ENCODE results near the gene MORN1. TPM values are rescaled to one million over a fixed set of nuclear protein-coding genes. Genes with fewer than 3 reads are reported as not detected.
"Not testable (repeated sequence)": the region's sequence is repeated elsewhere in the genome, so short reads cannot be mapped to it uniquely, and the experiment has no call there.

The MORN1 gene
- total RNA-seq, 1 experiment from 2014 or later = 17.8 TPM

DNA sequence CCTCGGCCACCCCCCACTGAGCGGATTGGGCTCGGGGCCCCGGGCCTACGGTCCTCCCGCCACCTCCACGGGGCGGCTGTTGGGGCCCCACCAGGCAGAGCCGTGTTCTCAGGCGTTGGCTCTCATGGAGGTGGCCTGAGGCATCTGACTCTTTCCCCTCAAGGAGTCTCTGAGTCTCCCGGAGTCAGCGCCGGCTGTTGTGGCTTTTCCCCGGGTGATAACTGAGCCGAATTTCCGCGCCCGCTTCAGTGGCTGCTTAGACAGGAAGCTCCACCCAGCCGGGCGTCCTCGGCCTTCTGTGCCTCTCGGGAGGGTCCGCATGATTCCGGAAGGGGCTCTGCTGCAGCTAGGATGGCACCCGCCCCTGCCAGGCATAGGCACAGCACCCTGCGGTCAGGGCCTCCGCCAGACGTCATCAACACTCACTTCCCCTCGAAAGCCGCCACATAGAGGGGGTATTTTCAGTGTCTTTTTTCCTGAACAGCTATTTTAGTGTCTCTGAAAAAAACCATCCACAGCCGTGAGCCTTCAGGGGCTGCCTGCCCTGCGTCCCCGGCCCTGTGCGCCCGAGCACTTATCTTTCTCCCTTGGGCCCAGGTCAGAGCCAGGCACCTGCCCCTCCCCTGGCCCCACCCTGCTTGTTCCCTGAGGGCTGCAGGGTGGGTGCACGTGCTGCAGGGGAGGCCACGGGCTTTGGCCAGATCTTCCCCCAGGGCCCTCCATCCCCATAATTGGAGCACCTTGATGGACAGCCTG, 90.3 kb downstream of the MORN1 start:
- in situ Hi-C loops (cut with HindIII; ENCODE audit: low pct_unique_long_range_greater_than_20kb, low sequenced_read_pairs) = no loop called here
- DNase-seq (ENCODE audit: low read depth, low spot score) = no peak

DNA sequence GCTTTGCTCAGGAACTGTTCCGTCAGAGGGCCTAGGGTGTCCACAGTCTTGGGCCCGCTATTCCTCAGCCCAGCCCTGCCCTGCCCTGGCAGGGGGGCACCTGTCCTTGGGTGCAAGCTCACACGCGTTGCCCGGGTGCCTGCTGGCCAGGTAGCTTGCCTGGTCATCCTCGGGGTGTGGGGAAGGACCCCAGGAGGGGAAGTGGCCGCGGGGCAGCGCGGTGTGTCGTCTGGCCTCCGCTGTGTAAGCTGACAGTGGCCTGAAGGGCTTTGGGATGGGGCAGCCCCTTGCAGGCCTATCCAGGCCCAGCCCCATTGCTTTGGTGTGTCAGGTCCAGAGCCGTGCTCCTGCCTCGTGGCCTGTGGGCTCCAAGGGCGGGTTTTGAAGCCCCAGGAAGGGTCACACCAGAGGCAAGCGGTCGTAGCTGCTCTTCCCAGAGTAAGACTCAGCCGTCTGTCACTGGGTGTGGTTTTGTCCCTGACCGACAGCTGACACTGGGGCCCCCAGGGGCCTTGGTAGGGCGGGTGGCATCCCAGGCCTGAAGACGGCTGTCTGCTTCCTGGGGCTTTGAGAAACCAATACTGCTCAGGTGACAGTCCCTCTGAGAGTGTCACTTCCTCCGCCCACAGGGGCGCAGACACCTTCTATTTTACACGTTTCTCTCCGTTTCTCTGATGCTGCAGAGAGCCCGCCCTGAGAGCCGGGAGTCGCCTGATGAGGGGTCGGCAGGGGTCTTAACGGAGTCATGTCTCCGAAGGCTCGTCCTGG, 91.2 kb downstream of the MORN1 start:
- DNase-seq (ENCODE audit: low read depth, low spot score) = no peak
- in situ Hi-C loops (cut with HindIII; ENCODE audit: low pct_unique_long_range_greater_than_20kb, low sequenced_read_pairs) = no loop called here

DNA sequence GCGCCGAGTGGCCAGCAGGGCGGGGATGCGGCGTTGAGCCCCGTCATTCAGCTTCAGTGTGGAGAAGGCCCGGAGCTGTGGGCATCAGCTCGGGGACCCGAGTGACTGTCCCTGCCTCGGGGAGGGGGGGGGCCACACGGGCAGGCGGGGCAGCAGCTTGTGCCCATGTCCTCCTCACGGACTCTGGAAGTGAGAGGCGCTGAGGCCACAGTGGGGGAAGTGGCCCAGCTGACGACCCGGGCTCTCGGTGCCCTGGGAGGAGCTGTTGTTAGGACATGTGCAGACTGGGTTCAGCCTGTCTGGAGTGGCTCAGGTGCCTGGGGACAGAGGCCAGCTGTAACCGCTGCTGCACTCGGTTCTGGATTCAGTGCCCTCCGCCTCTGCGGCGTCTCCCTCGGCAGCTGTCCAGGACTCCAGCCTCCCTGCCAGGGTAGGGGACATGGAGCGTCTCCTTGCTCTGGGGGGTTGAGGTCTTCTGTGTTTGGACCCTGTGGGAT, 92.2 kb downstream of the MORN1 start:
- DNase-seq (ENCODE audit: low read depth, low spot score) = no peak
- in situ Hi-C loops (cut with HindIII; ENCODE audit: low pct_unique_long_range_greater_than_20kb, low sequenced_read_pairs) = no loop called here

DNA sequence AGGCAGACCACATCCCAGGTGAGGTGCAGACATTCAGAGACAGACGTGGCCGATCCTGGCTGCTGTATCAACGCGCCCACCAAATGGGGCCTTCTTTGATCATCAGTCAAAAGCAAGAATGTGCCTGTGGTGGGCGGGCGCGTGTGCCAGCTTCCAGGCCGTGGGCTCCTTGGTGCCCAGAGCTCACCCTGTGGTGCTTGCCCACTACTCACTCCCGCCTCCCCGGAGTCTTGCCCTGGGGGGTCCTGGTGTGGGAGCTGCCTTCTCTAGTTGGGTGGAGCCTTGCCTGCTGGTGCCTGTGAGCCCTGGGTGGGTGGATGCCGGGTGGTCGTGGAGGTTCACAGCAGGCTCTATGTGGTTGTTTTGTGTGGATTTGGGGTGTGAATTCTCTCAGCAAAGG, 92.7 kb downstream of the MORN1 start:
- DNase-seq (ENCODE audit: low read depth, low spot score) = no peak
- in situ Hi-C loops (cut with HindIII; ENCODE audit: low pct_unique_long_range_greater_than_20kb, low sequenced_read_pairs) = no loop called here

DNA sequence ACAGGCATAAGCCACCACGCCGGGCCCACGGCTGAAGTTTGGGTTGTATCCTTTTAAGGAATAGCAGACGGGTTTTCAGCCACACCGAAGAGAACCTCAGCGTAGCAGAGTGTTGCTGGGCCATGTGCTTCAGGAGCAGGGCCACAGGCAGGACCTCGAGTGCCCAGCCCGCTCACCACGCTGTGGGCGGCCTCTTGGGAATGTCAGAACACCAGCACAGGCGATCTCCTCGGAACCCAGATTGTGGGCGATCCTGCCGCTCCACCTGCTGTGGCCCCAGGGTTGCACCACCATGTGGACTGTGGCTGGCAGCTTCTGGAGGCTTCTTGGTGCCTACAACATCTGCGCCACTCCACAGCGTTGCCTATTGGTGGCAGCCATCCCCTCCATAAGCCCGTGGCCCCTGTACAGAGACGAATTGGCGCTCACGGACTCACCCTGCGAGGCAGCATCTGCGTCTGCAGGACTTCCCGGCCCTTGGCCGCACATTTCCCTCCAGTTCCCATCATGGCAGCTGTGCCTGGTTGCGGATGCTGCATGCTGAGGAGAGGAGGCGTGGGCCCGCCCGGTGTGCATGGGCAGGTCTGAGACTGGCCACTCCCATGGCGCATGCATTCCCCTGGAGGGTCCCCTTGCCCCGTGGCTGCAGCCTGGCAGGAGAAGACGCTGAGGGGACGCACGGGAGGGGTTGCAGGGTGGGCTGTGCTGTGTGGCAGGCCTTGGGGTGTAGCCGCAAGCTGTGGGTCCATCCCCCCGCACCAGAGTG, 93.9 kb downstream of the MORN1 start:
- DNase-seq (ENCODE audit: low read depth, low spot score) = no peak
- in situ Hi-C loops (cut with HindIII; ENCODE audit: low pct_unique_long_range_greater_than_20kb, low sequenced_read_pairs) = no loop called here

DNA sequence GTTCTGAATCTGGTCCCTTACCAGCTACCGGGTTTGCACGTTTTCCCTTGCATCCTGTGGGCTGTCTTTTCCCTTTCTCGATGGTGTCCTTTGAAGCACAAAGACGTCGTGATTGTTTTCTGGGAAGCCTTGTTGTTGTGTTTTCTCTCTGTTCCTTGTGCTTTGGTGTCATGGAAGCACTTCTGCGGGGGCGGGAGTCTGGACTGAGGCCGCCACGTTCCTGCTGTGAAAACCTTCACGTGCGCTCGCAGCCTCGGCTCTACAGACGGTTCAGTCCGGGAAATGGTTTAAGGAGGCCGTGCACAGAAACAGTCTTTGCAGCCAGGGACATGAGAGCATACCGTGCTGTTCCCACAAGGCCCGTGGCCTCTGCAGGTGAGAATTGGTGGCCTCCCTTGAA, 94.7 kb downstream of the MORN1 start:
- no peak for DNase-seq (ENCODE audit: low read depth, low spot score)
- in situ Hi-C loops (cut with HindIII; ENCODE audit: low pct_unique_long_range_greater_than_20kb, low sequenced_read_pairs) = no loop called here

DNA sequence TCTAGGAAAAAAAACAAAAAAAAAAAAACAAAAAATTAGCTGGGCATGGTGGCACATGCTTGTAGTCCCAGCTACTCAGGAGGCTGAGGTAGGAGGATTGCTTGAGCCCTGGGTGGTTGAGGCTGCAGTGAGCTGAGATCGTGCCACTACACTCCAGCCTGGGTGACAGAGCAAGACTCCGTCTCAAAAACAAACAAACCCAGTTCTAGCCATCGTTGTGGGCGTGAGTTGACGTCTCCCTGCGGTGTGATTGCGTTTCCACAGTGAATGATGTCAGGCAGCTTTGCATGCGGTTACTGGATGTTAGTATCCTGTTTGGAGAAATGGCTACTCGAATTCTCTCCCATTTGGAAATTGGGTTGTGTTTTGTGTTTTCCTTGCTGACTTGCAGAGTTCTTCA, 95.1 kb downstream of the MORN1 start:
- in situ Hi-C loops (cut with HindIII; ENCODE audit: low pct_unique_long_range_greater_than_20kb, low sequenced_read_pairs); DNase-seq (ENCODE audit: low read depth, low spot score): not testable (repeated sequence)

DNA sequence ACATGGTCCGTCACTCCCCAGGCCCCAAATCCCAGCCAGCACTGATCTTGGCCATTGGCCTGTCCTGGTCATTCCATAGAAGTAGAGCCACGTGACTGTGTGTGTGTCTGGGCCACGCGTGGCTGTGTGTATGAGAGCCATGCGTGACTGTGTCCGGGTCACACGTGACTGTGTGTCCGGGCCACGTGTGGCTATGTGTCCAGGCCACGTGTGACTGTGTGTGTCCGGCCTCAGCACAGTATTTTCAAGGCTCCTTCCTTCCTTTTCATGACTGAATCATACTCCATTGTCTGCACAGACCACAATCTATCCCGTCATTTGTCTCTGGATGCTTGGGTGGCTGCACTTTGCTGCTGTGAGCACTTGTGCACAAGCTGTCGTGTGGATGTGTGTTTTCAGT, 95.8 kb downstream of the MORN1 start:
- in situ Hi-C loops (cut with HindIII; ENCODE audit: low pct_unique_long_range_greater_than_20kb, low sequenced_read_pairs) = no loop called here
- DNase-seq (ENCODE audit: low read depth, low spot score) = no peak

DNA sequence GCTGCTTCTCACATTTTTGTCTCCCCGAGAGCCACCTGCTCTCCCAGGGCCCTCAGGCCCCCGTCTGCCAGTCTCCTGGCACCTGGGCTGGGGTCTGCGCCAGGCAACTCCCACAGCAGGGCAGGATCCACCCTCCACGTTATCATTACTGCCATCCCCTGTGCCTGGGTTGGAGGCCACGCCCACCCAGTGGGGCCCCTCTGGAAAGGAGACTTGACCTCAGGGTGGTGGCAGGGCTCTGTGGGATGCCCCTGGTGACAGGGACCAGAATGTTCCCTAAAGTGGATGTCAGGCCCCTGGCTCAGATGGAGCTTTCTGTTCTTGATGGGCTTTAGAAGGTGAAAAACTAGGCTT, 96.7 kb downstream of the MORN1 start:
- in situ Hi-C loops (cut with HindIII; ENCODE audit: low pct_unique_long_range_greater_than_20kb, low sequenced_read_pairs) = no loop called here
- DNase-seq (ENCODE audit: low read depth, low spot score) = no peak

DNA sequence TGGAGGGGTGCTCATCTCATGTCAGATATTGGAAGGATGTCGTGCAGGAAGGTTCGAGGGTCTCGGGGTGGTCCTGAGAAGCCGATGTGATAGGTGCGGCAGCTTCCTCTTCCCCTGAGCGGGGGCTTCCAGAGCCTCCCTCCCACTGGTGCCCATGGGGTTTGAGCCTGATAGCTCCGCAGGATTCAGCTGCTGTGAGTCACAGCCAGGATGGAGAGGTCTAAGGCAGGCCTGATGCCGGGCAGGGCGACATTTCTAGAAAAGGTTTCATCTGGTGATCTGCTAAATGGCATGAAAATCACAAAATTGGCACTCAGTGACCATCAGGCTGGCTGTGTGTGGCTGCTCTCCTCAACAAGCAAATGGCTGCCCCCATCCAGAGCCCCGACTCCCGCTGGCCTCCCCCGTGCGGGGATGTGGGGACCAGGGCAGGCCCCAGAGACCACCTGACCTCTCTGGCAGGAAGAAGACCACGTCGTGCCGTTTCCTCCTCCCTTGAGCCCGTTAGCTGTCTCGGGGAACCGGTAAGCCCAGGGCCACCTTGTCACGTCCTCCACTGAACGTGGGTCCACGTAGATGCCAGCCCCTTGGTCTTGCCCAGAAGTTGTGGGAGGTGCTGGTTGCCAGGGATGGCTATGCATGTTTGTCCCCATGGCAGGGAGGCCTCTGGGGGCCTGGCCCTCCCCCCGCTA, 97.2 kb downstream of the MORN1 start:
- in situ Hi-C loops (cut with HindIII; ENCODE audit: low pct_unique_long_range_greater_than_20kb, low sequenced_read_pairs) = no loop called here
- no peak for DNase-seq (ENCODE audit: low read depth, low spot score)

DNA sequence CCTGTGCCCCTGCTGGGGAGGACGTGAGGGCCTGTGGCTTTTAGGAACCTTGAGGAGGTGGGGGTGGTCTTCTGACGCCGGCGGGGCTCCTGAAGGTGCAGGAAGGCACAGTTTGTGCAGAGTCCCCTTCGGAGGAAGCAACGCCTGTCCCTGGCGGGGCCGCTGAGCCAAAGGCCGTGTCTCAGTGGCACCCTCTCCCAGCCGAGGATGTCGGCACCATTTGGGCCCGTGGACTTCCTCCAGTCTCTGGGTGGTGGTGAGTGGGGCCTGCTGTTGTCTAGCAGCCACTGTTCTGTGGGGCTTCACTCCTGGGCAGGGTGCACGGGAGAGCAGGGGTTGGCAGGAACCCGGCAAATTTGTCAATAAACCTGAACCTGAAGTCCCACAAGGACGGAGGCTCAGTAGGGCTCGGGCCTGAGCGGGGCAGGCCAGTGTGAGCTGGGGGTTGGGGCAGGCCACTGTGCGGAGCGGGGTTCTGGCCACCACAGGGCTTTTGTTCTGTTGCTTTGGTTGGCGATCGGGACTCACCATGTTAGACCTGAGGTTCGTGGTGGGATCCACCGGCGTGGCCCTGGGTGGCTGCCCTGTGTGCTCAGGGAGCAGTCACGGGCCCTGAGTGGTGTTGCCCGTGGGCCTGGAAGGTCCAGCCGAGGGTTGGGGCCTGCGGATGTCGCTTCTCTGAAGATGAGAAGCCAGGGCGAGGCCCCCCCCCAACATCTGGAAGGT, 98.5 kb downstream of the MORN1 start:
- in situ Hi-C loops (cut with HindIII; ENCODE audit: low pct_unique_long_range_greater_than_20kb, low sequenced_read_pairs) = no loop called here
- no peak for DNase-seq (ENCODE audit: low read depth, low spot score)

DNA sequence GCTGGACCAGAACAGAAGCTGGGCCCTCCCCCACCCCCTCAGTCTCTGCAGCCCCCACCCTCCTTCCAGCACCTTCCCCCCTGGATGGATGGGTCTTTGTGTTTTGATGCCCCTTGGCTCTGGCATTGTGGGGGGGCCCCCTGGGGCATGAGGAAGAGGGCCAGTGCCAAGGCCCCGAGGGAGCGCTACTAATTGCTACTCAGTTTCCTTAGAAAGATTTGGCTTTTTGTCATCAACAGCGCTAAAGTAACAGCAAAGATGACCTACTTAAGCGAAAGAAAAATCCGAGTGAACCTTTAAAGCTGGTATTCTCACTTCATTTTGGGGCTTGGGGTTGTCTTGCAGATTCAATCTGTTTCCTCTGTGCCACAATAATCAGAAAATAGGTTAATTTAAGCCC, 99.8 kb downstream of the MORN1 start:
- in situ Hi-C loops (cut with HindIII; ENCODE audit: low pct_unique_long_range_greater_than_20kb, low sequenced_read_pairs) = no loop called here
- no peak for DNase-seq (ENCODE audit: low read depth, low spot score)

DNA sequence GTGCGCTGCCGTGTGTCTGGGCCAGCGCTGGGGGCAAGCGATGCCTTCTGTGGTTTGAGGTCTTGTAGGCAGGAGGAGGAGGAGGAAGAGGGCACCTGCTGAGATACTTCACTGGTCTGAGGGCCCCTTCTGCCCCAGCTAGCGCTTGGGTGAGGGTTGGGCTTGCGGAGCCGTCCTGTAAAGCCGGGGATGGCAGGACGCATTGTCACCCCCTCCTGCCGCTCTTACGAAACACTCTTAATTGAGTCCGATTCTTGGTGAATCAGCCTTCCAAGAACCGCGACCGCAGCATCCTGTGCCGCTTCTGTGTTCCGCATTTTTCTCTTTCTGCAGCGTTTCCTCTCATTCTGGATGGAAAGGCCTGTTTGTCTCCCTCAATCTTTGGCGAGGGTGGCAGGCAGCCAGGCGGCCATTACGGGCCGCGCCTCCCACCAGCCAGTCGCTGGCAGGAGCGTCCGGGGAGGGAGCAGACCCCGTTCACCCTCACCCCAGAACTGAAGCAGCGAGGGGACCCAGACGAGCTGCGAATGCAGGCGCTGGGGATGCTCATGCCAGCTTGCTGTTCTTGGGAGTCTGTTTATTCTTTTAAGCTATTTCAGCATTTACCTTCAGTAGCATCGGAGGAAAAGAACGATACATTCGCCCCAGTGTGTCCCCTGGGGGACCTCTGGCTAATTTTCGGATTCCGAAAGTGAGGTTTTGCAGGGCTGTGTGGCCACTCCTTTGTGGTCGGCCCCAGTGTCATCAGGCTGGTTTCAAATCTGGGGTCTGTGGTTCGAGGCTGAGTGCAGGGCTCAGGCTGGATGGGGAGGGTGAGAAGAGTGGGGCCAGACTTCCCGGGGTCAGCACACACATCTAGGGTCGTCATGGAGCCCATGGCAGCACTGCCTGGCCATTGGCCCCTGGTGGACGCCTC, 100.5 kb downstream of the MORN1 start:
- DNase-seq (ENCODE audit: low read depth, low spot score) = peak; percentile 87
- in situ Hi-C loops (cut with HindIII; ENCODE audit: low pct_unique_long_range_greater_than_20kb, low sequenced_read_pairs) = no loop called here

DNA sequence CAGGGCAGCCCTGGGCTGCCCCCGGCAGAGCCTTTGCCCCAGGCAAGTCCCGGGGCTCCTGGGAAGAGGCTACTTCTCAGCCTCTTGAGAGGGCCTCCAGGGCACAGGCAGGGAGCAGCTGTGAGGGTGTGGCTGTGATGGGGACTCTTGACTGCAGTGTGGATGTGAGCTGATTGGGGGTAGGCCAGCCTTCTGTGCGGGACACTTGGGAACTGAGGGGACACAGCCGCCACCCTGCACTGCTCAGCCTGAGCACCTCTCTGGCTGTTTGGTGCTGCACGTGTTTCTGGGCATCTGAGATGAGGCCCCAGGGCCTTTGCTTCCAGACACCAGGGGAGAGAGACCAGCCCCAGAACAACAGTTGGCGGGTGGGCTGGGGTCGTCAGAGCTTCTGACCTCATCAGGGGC, 101.2 kb downstream of the MORN1 start:
- in situ Hi-C loops (cut with HindIII; ENCODE audit: low pct_unique_long_range_greater_than_20kb, low sequenced_read_pairs) = no loop called here
- no peak for DNase-seq (ENCODE audit: low read depth, low spot score)

DNA sequence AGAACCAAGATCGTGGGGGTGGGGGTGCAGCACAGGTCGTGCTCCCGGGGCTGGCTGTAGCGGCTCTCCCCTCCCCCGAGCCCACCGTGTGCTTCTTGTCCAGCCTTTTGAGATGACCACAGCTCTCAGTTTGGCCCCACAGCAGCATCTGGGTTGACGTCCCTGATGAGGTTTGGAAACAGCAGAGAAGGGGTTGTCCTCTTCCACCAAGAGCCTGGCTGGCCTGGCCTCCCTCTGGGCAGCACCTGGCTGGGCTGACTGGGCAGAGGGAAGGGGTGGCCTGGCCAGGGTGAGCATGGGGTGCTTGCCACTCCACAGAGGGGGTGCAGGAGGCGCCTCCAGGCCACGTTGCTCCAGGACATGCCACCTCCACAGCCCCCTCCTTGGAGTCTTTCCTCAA, 101.7 kb downstream of the MORN1 start:
- in situ Hi-C loops (cut with HindIII; ENCODE audit: low pct_unique_long_range_greater_than_20kb, low sequenced_read_pairs) = no loop called here
- DNase-seq (ENCODE audit: low read depth, low spot score) = no peak

DNA sequence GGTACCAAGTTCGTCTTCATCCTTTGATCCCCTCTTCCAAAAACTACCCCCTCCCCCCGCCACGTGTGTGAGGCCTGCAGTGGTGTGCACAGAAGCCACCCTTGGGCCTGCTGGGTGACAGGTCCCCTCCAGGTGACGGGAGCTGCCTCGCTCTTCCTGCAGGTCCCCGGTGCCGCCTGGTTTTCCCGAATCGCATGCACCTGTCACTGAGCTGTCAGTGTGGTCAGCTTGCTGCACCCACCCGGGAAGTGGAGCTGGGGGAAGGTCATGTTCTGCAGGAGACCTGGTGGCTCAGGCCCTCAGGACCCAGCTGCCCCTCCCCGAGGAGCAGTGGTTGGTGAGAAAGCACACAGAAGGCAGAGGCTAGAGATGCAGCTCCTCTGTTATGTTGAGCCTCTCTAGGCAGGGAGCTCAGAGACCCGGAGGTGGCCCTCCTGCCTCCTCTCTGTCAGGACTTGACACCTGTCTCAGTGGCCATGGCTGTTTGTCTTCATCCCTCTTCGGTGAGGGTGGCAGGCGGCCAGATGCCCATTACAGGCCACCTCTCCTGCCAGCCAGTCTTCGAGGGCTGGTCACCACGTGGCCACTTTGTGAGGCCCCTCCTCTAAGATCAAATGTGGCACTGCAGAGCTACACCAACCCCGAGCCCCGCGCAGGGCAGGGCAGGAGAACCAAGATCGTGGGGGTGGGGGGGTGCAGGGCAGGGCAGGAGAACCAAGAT, 102.4 kb downstream of the MORN1 start:
- no peak for DNase-seq (ENCODE audit: low read depth, low spot score)
- in situ Hi-C loops (cut with HindIII; ENCODE audit: low pct_unique_long_range_greater_than_20kb, low sequenced_read_pairs) = no loop called here

Measured in SK-MEL-5 (cell line).